Liver (tissue), 9 donors: Measurements from ENCODE around the gene WNK1. TPM values are rescaled to one million over a fixed set of nuclear protein-coding genes. Genes with fewer than 3 reads are reported as not detected.

Experiments
- DNase-seq: peaks from one replicate; pipeline ENCODE4 v3.0.0-alpha.2; 2017; ENCODE audit warnings: low spot score
- H3K27ac ChIP-seq, 2 donors: one replicate each; pipeline ENCODE4 v1.7.0; 2013; ENCODE audit warnings: inconsistent platforms in 2 of 2, low read length in 2 of 2, control low read depth in 1 of 2, low read depth in 1 of 2, mild to moderate bottlenecking in 1 of 2
- H3K27me3 ChIP-seq, 4 donors: one replicate each; pipeline versions ENCODE4 v1.6.1 to v1.7.0; 2013; ENCODE audit warnings: low read length in 3 of 4, inconsistent platforms in 1 of 4, mild to moderate bottlenecking in 1 of 4, moderate library complexity in 1 of 4; ENCODE audit not compliant: control insufficient read depth in 4 of 4, insufficient read depth in 4 of 4
- H3K36me3 ChIP-seq, 4 donors: one replicate each; pipeline versions ENCODE4 v1.6.1 to v1.7.0; 2013; ENCODE audit warnings: low read length in 3 of 4, mild to moderate bottlenecking in 3 of 4, low read depth in 1 of 4, moderate library complexity in 1 of 4; ENCODE audit not compliant: control insufficient read depth in 4 of 4, insufficient read depth in 3 of 4
- H3K4me1 ChIP-seq, 4 donors: one replicate each; pipeline versions ENCODE4 v1.6.1 to v1.7.0; 2013; ENCODE audit warnings: low read length in 3 of 4, mild to moderate bottlenecking in 3 of 4, moderate library complexity in 1 of 4; ENCODE audit not compliant: control insufficient read depth in 4 of 4, insufficient read depth in 4 of 4
- H3K4me3 ChIP-seq, 3 donors: one replicate each; pipeline versions ENCODE4 v1.6.1 to v1.7.0; 2013; ENCODE audit warnings: low read length in 3 of 3, control low read depth in 1 of 3, low read depth in 1 of 3, mild to moderate bottlenecking in 1 of 3
- H3K9ac ChIP-seq, 2 donors: one replicate each; pipeline ENCODE4 v1.7.0; 2013; ENCODE audit warnings: low read length in 2 of 2, mild to moderate bottlenecking in 2 of 2, moderate library complexity in 2 of 2, control low read depth in 1 of 2, low read depth in 1 of 2
- H3K9me3 ChIP-seq, 4 donors: one replicate each; pipeline versions ENCODE4 v1.6.1 to v1.7.0; 2013; ENCODE audit warnings: low read length in 3 of 4; ENCODE audit not compliant: control insufficient read depth in 4 of 4
- ATF3 ChIP-seq: IDR thresholded peaks from 2 replicates; pipeline ENCODE4 v1.6.1; 2016; ENCODE audit warnings: antibody characterized with exemption
- CTCF ChIP-seq: fragments of 150-350 bp; IDR thresholded peaks from 2 replicates; pipeline ENCODE4 v1.5.1; 2017; ENCODE audit warnings: improper control_type of control experiment, low read depth, low read length; ENCODE audit not compliant: missing input control
- EGR1 ChIP-seq, 2 donors: IDR thresholded peaks; 2 replicates each; pipeline ENCODE4 v1.6.1; 2016 to 2018; ENCODE audit warnings: antibody characterized with exemption in 2 of 2, low read depth in 2 of 2
- FOXA1 ChIP-seq: IDR thresholded peaks from 2 replicates; pipeline ENCODE4 v1.6.1; 2016; ENCODE audit warnings: antibody characterized with exemption
- FOXA2 ChIP-seq: IDR thresholded peaks from 2 replicates; pipeline ENCODE4 v1.6.1; 2016; ENCODE audit warnings: antibody characterized with exemption
- GABPA ChIP-seq, 2 donors: IDR thresholded peaks in 1 of 2; conservative IDR thresholded peaks in 1 of 2; 2 replicates each; pipeline ENCODE4 v1.6.1; 2016; ENCODE audit warnings: antibody characterized with exemption in 2 of 2, mild to moderate bottlenecking in 1 of 2, moderate library complexity in 1 of 2
- HNF4A ChIP-seq, 2 donors: conservative IDR thresholded peaks; 2 replicates each; pipeline ENCODE4 v1.6.1; 2016; ENCODE audit warnings: antibody characterized with exemption in 2 of 2, mild to moderate bottlenecking in 2 of 2
- HNF4G ChIP-seq: IDR thresholded peaks from 2 replicates; pipeline ENCODE4 v1.6.1; 2016; ENCODE audit warnings: antibody characterized with exemption
- JUND ChIP-seq, 2 donors: IDR thresholded peaks; 2 replicates each; pipeline ENCODE4 v1.6.1; 2016; ENCODE audit warnings: antibody characterized with exemption in 2 of 2
- MAX ChIP-seq: IDR thresholded peaks from 2 replicates; pipeline ENCODE4 v1.6.1; 2016; ENCODE audit warnings: antibody characterized with exemption
- NR2F2 ChIP-seq: IDR thresholded peaks from 2 replicates; pipeline ENCODE4 v1.6.1; 2016; ENCODE audit warnings: antibody characterized with exemption
- RAD21 ChIP-seq, 2 donors: IDR thresholded peaks; 2 replicates each; pipeline ENCODE4 v1.6.1; 2016; ENCODE audit warnings: antibody characterized with exemption in 2 of 2, mild to moderate bottlenecking in 2 of 2
- REST ChIP-seq: IDR thresholded peaks from 2 replicates; pipeline ENCODE4 v1.6.1; 2016; ENCODE audit warnings: antibody characterized with exemption, mild to moderate bottlenecking
- RXRA ChIP-seq, 2 donors: IDR thresholded peaks; 2 replicates each; pipeline ENCODE4 v1.6.1; 2017 to 2018; ENCODE audit warnings: antibody characterized with exemption in 2 of 2, mild to moderate bottlenecking in 1 of 2
- SP1 ChIP-seq: IDR thresholded peaks from 2 replicates; pipeline ENCODE4 v1.6.1; 2018; ENCODE audit warnings: antibody characterized with exemption, mild to moderate bottlenecking
- TAF1 ChIP-seq: conservative IDR thresholded peaks from 2 replicates; pipeline ENCODE4 v1.6.1; 2016; ENCODE audit warnings: antibody characterized with exemption, mild to moderate bottlenecking
- YY1 ChIP-seq: IDR thresholded peaks from 2 replicates; pipeline ENCODE4 v1.6.1; 2016; ENCODE audit warnings: antibody characterized with exemption, mild to moderate bottlenecking
- ZBTB33 ChIP-seq: IDR thresholded peaks from 2 replicates; pipeline ENCODE4 v1.6.1; 2016; ENCODE audit warnings: antibody characterized with exemption
- WGBS: extraction: QIAGEN DNeasy Blood & Tissue Kit; methylation state at CpG from one replicate; pipeline ENCODE4 v1.1.7; 2013; 5-methylcytosine and 5-hydroxymethylcytosine counted together
- polyA plus RNA-seq, 2 donors: library from polyadenylated mRNA; stranded (reverse) in 1 of 2; unstranded in 1 of 2; fragments of 200-250 nt in 1 of 2; fragments of >200 nt in 1 of 2; fragmentation: Nextera tagmentation in 1 of 2; extraction: Ambion mirVana in 1 of 2; gene quantifications; one replicate each; pipeline versions ENCODE4 v1.2.1 to v1.2.3, GENCODE V29; 2013 to 2015
- total RNA-seq, 2 donors: library from RNA; depleted of rRNA; stranded (reverse); fragments of >200 nt; gene quantifications; one replicate each; pipeline ENCODE4 v1.2.3, GENCODE V29; 2014
- donor health status: healthy.
- donor health status: healthy.
- donor health status: healthy.
- donor health status: healthy.
- donor health status: healthy.

The WNK1 gene
- total and polyA plus RNA-seq, 4 donors, result 22.4 to 299 (median 53.8) TPM

GRCh38 chr12:738712-739111 is 13.7 kb upstream of the WNK1 start:
- Histone ChIP-seq H3K9ac (no peak overlapping the region), H3K4me1 (no peaks in the 10 kb centered on the region), H3K27me3 (no peaks in the 10 kb centered on the region), H3K36me3 (no peaks in the 10 kb centered on the region), H3K9me3 (no peaks in the 10 kb centered on the region), H3K27ac (no peak overlapping the region), H3K4me3 (no peak overlapping the region)
- 92% methylated on average over 2 of the region's 2 CpGs for WGBS
- DNase-seq, result no peak
- TF ChIP-seq HNF4A (conservative IDR thresholded peaks at IDR 0.05) (no peak), YY1 (no peak), FOXA2 (no peak), GABPA (IDR thresholded peaks at IDR 0.05 in 1 of 2, conservative IDR thresholded peaks at IDR 0.05 in 1 of 2) (no peak), REST (no peak), HNF4G (no peak), RXRA (IDR thresholded peaks at IDR 0.05) (no peak), ZBTB33 (no peak), EGR1 (IDR thresholded peaks at IDR 0.05; ENCODE audit: low read depth in 2 of 2) (no peak), CTCF (no peak), FOXA1 (no peak), MAX (no peak), SP1 (no peak), JUND (IDR thresholded peaks at IDR 0.05) (no peak), ATF3 (no peak)

GRCh38 chr12:739349-739748 is 13.0 kb upstream of the WNK1 start:
- Histone ChIP-seq H3K4me1 (no peaks in the 10 kb centered on the region), H3K27me3 (no peaks in the 10 kb centered on the region), H3K27ac (no peak overlapping the region), H3K4me3 (no peak overlapping the region), H3K36me3 (no peaks in the 10 kb centered on the region), H3K9me3 (no peaks in the 10 kb centered on the region), H3K9ac (no peak overlapping the region)
- no peak for DNase-seq
- WGBS, result 94% methylated on average over 9 of the region's 9 CpGs
- TF ChIP-seq JUND (IDR thresholded peaks at IDR 0.05), result no peak
- no peak for TF ChIP-seq SP1
- TF ChIP-seq MAX, result no peak
- TF ChIP-seq GABPA (IDR thresholded peaks at IDR 0.05 in 1 of 2, conservative IDR thresholded peaks at IDR 0.05 in 1 of 2), result no peak
- TF ChIP-seq RAD21 (IDR thresholded peaks at IDR 0.05), result no peak
- no peak for TF ChIP-seq HNF4G
- no peak for TF ChIP-seq EGR1 (IDR thresholded peaks at IDR 0.05; ENCODE audit: low read depth in 2 of 2)
- no peak for TF ChIP-seq TAF1
- TF ChIP-seq REST, result no peak
- no peak for TF ChIP-seq RXRA (IDR thresholded peaks at IDR 0.05)
- no peak for TF ChIP-seq FOXA2
- no peak for TF ChIP-seq ZBTB33
- TF ChIP-seq YY1, result no peak
- TF ChIP-seq NR2F2, result no peak
- no peak for TF ChIP-seq FOXA1
